HG02763 (cell line): Measurements from ENCODE around the gene DAB2IP.

Source experiments
- ATAC-seq: cut with Tn5 transposase; IDR thresholded peaks from one replicate; pipeline ENCODE4 v1.9.1; 2021; ENCODE audit warnings: mild to moderate bottlenecking, moderate library complexity; ENCODE audit not compliant: unreplicated experiment

The DAB2IP gene

DNA sequence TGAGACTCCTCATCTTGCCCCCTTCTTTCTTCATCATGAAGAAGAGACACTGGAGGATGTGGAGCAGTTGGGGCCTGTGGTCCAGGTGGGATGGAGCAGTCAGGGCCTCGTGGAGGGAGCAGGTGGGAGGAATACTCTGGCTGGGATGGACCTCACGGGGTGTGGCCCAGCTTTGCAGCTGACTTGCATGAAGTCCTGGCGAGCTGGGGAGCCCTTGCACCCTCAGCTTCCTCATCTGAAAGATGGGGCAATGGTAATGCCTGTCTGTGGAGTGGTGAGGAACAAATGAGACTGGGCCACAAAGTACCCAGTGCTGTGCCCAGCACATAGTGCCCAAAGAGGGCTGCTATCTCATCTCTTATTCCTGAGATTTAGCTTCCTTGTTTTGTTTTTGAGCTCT, 91.5 kb downstream of the DAB2IP start:
- no peak for ATAC-seq

DNA sequence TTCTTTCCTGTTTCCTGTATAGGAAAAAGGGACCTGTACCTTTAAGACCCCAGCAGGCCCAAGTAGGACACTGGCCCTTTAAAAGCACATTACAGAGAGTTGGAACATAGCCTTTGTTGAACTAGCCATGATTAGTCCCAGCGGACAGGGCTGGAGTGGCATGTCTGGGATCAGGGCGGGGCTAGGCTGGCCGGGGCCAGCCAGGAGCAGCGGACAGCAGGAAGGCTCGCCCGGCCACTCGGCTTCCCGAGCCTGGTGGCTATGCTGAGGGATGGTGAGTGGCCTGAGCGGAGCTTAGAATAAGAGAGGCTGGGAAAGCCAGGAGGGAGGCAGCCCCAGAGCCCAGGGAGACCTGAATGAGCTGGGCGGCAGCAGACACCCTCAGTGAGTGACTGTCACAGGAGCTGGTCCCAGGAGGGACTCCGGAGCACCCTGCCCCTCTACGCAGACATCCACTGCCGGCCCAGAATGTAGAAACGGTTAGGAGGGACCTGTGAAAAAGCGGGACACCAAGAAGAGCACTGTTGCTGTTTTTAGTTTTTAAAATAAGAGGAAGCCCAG, 92.1 kb downstream of the DAB2IP start:
- no peak for ATAC-seq

DNA sequence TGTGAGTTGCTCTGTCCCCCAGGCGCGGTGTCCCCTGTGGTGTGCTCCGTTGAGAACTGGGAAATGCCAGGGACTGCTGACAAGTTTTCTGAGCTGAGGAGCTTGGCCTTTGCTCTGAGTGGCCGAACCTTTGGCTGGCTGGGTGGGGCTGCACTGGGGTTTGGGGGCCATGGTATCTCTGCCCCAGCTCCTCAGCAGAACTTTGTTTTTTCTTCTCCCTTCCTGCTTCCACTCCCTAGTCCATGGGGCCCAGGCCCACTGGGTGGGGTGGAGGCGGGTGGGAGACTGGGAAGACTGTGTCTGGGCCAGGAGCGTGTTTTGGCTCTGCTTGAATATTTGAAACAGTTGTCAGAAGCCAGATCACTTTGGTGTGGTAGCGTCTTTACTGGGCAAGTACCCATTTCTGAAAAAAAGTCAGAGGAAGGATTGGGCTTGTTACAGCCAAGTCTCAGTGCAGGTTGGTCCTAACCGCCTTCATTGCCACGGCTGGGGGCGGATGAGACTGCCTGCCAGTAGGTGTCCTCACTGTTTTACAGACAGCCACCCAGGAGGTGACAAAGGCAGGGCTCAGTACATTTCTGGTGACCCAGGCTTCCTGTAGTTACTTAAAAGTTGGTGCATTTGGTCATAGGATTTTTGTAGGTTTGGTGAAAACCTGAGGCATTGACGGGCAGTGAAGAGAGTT, 92.7 kb downstream of the DAB2IP start:
- no peak for ATAC-seq

DNA sequence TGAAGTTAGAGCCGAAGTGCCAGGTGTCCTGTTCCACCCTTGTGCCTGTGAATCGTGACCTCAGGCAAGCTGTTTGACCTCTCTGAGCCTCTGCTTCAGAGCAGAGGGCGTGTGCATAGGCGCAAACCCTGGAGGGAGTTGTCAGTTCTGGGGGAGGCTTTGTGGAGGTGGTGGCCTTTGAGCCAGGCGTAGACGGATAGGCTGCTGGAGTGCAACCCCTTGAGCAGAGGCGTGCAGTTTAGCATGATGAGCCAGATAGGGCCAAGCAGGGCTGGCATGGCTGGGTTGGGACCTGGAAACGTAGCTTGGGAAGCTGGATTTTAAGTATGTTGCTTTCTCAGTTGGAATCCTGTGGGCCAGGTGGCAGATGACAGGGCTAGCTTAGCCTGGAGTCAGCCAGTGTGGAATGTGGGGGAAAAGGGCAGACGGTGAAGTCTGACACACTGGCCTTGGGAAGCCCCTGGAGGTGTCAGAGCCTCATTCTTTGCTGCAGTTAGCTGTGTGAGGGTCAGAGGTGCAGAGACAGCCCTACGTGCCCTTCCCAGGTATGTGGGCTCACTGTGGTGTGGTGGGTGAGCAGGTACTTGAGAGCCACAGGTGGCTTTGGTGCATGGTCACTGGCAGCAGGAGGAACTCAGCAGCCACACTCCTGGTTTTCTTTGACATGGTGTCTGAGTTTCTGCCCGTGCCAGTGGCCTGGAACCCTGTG, 93.4 kb downstream of the DAB2IP start:
- no peak for ATAC-seq

DNA sequence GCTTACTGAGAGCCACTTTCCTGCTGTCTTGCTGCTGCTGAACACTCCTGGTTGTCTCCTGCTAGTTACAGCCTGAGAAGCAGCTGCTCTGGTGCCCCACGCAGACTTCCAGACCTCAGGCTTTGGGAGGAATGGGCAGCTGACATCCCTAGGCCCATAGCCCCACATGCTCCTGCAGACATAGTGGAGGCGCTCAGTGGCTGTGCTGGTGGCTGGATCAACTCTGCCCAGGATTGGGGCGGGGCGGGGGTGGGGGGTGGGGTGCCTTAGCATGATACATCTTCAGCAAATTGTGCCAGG, 93.9 kb downstream of the DAB2IP start:
- no peak for ATAC-seq

DNA sequence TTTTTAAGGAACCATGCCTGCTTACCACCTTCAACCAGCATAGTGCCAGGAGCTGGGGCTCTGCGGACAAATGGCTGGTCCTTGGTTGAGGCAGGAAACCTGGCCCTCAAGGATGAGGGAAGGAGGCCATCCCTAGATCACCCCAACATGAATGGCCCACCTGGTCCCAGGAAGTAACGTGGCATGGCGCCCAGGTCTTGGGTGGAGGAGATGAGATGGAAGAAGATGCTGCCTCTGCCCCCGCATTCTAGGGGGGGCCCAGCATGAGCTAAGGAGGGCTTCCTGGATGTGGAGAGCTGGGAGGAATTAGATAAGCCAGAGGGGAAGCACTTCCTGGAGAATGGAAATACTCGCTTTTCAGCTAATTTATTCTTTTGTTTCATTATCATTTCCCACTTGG, 95.0 kb downstream of the DAB2IP start:
- ATAC-seq = no peak

DNA sequence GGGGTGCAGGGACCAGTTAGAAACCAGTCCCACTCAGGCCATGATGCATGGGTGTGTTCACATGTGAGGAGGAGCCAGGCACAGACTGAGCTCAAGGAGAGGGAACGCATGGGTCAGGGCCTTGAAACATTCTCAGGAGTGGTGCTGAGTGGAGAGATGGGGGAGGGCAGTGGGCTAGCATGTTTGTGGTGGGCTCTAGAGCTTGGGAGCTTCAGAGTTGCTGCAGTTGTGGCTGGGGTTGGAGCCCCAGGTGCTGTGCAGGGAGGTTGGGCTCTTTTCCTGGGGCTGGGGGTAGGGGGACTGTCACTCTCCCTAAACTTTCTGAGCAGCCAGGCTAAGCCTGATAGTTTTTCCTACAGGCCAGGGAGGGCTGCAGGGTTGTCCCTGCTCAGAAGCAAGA, 95.4 kb downstream of the DAB2IP start:
- ATAC-seq = no peak

DNA sequence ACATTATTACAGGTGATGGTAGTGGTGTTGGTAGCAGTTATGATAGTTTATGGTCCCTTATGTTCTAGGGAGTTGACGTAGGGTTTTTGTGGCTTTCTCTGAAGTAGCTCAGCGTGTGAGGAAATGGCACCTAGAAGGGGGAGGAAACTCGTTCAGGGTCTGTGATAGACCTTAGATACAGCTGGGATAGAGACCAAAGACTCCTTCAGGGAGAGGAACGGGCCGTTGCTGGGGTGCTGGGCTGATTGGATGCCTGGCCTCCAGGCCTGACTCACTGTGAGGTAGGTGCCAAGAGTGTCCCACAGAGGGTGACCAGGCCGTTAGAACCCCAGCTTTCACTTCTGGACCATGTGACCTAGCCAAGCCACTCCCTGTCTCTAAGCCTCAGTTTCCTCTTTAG, 96.6 kb downstream of the DAB2IP start:
- no peak for ATAC-seq

DNA sequence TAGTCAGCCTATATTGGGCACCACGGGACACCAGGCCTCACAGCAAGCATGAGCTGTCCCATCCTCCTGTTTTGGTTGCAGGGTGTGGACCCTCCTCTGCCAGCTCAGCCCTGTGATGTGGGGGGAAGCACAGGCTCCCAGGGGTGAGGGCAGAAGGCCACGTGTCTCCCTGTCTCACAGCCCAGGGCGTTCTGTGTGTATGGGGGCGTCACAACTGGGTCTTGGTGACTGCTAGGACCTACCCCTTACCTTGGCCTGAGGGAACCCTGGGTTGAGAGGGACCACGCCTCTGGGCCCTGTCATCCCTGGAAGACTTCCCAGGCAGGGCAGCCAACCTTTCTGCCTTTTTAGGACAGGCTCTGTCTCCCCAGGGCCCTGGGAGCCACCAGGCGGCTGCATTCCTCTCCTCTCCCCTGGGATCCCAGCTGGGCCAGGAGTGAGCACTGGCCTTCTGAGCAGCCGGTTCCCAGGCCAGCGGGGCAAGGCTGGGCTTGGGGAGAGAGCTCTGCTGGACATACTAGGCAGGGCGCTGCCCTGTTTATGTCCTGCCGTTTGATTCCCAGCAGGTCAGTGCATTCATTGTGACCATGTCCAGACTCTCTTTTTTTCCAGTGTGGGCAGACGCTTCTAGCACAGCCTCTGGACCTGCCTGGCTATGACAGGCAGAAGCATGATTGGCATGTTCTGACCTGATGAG, 97.4 kb downstream of the DAB2IP start:
- no peak for ATAC-seq

DNA sequence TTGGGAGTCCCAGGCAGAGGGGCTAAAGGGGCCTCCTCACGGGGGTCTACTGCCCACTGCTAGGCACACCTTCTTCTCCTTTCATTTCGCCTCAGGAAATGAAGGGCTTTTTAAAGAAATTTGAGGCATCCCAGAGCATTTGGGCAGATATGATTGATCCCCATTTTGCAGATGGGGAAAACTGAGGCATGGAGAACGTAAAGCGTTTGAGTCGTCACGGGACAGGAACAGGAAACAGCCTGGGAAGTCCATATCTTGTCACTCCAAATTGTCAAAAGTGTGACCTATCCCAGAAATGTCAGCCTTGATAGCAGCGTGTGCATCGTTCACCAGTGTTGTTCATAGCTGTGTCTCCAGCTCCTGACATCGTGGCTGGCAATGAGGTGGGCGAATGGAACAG, 98.2 kb downstream of the DAB2IP start:
- ATAC-seq = no peak

DNA sequence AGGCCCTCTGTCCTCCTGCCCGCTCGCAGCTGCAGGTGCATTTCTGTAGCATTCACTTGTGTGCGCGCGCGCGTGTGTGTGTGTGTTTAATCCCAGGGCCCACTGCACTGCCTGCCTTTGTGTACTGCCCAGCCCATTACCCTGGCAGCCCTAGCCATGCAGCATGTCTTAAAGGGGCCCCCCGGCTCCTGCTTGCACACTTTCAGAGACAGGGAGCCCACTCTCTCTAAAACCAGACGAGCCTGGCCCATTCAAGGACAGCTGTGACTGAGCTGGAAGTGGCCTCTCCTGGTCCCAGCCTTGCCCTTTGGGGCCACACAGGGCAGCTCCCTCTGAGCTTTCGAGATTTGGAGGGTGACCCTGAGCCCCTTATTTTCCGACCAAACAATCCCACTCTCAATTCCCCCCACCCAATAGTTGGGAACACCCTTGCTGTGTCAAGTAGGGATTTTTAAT, 98.9 kb downstream of the DAB2IP start:
- no peak for ATAC-seq

DNA sequence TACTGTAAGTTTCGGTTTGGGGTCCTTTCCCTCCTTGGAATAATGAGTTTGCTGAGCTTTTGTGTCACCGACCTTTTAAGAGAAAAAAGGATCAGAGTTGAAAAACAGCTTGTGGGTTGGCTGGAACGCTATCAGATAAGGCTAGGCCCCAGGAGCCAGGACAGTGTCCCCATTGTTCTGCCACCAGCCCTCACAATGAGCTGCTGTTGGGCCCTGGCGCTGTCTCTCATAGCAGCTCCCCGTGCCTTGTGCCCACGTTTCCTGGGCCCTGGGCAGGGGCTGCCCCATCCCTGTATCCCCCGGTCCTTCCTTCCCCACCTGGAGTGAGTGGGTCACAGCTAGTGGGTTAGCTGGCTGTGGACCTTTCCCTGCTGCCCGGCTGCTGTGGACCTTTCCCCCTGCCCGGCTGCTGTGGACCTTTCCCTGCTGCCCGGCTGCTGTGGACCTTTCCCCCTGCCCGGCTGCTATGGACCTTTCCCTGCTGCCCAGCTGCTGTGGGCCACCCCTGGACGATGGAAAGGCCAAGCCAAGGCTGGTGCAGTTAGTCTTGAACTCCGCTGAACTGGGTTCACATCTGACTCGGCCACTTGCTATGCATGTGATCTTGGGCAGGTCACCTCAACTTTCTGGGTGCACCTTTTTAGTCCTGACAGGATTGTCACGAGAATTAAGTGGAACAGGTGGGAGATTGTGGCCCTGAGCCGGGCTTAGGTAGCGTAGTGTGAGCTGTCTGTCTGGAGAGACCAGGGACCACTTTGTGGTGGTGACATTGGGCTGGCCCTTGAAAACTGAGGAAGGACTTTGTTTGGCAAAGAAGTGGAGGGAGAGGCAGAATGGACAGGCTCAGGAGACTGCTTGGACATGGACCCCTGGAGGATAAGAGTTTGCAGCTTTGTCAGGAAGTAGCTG, 99.5 kb downstream of the DAB2IP start:
- ATAC-seq = no peak

DNA sequence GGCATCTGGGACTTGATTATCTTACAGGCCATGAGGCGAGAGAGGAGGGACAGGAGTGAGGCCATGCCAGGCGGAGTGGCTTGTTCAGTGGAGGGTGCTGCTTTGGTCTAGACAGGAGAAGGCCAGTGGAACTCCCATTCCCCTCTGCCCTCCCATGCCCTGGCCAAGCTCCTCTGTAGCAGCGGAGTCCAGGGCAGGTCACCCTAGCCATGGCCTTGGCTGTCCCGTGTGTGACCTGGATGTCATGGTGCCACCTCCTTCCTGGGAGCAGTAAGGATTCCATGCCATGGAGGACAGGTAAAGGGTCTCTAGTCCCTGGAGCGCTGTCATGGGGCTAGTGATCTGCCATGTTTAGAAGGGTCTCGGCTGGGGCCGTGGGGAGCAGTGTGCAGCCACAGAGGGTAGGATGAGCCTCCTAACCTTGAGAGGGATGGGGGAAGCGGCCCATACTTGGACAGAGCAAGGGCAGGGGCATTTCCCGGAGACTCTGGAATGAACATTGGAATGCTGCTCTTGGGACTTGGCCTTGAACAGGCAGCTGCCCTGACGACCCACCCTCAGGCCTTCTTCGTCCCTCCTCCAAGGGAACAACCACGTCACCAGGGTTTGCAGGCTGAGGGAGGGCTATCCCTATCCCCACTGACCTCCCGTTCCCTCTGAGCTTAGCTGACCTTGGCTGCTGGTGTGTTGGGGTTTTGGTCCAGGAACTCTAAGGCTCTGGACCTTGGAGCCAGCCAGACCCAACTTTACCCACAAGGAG, 100.4 kb downstream of the DAB2IP start:
- ATAC-seq = no peak

DNA sequence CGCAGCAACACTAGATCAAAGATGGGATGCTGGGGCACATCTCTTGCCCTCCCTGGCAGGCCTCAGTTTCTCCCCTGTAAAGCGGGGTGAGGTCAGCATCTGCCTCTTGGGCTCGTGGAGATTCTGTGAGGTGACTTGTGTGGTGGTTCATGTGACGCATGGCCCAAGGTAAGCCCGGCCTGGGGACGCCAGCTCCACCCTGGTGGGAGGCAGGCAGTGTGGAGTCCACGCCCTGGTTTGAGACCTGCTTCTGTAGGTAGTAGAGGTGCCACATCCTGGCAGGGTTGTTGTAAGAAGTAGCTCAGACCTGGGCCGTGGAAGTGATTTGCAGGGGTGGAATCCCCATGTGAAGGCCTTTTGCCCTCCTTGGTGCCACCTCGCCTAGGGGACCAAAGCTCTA, 101.5 kb downstream of the DAB2IP start:
- no peak for ATAC-seq

DNA sequence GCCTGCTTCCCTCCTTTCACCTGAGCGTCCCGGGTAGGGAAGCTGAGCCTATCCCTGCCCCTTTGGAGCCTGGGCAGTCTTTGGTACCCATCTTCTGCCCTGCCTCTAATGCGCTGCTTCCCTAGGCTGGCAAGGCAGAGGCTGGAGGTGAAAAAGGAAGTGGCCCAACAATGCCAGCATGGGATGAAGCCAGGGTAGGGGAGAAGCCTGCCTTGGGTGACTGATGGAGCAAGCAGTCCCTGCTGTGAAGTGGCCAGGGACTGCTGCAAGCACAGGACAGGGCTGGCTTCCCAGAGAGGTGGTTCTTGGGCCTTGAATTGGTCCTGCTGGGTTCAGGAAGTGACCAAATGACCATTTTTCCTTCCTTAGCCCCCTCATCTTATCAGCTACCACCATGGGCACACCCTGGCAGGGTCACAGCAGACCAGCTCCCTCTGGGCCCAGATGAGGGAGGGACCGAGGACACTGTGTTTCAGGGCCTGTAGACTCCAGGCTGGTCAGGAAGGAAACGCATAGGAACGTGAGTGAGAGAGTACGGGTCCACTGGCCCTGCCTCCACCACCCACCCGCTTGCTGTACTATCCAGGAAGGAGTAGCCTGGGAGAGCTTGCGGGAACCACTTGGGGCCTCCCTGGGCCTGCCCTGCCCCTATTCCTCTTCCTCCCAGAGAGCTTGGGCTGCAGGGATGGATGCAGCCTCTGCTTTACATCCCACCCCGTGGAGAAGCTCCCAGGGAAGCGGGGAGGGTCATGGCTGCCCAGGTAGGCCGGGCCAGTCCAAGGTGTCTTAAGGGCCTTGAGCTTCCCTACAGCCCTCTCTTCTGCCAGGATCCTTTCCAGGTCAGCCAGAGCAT, 102.6 kb downstream of the DAB2IP start:
- no peak for ATAC-seq

DNA sequence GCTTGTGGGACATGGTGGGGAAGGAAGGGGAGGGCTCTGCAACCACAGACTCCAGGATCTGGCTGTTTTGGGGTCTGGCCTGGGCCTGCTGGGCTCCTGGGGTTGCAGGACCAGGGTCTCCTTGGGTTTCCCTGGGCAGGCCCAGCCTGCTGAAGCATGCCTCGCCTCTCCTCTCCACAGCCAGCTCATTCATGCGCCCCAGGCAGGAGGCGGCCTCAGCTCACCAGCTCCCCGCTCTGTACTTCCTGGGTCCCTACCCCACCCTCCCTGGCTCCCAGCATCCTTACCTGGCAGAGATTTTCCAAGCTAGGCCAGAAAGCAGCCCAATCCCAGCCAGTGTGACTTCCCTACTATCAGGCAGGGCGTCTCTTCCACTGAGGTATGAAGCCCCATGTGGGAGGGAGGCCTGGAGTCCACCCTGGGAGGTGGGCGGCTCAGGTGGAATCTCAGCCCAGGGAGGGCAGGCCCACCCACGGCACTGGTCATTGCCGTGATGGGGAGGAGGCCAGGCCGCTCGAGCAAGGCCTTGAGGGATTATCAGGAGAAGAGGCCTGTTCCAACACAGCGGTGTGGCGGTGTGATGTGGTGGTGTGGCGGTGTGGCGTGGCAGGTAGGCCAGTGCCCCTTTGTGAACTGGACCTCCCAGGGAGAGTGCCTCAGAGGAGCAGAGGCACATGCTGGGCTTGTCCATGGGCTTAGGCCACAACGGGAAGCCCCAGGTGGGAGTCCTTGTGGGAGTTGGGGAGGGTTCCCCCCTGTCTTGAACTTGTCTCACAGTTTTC, 103.4 kb downstream of the DAB2IP start:
- no peak for ATAC-seq

DNA sequence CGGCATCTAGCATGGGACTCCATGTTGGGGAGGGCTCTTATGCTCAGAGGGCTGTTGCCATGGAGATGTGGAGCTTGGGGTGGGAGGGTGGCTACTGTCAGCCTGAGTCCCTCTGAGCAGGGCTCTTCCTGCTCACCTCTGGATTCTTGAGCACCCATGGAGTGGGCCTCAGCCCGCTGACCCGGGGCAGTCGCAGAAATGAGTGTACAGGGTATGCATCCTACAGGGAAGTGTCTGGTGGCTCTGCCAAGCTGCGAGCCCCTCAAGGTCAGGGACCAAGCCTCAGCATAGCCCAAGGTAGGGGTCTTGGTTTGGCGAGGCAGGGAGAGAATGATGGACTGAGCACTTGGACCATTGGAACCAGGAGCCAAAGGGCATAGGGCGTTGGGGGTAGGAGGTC, 104.1 kb downstream of the DAB2IP start:
- no peak for ATAC-seq

DNA sequence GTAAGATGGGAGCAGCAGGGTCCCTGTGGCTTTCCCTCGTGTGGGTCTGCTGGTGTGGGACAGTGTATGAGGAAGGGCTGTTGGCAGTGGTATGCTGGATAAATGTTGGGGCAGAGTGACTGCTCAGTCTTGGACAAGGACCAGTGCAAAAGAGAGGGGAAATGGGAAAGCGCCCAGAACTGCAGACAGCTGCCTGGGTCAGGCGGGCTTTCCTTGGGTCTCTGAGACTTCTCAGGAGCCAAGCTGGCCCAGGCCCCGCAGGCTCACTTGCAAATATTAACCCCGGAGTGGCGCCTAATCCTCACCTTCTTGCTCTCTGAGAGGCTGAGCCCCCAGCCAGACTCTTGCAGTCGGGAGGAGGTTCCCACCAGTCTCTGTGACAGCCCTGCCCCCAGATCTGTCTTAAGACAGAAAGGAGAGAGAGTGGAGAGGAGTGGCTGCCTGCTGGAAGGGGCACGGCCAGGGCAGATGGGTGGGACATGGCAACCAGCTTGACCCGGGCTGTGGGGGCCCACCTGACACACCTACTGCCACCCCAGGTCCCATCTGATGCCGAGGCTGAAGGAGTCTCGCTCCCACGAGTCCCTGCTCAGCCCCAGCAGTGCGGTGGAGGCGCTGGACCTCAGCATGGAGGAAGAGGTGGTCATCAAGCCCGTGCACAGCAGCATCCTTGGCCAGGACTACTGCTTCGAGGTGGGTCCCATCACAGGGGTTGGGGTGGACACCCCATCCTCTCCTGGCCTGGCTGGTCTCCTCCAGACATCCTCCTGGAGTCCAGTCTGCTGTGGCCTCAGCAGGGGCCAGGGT, 105.2 kb downstream of the DAB2IP start:
- ATAC-seq = no peak
